PC-9 (cell line): ENCODE results near the gene GALK1.

Source experiments
- EZH2 ChIP-seq: fragments of 200-600 bp; sonication (generic); IDR thresholded peaks from 2 replicates; pipeline ENCODE4 v1.8.0; 2017; ENCODE audit warnings: antibody characterized with exemption, low read depth
- TF ChIP-seq, protein P1 (sequence below): fragments of 200-600 bp; sonication (generic); conservative IDR thresholded peaks from 2 replicates; pipeline ENCODE4 v1.6.1; 2017; ENCODE audit warnings: mixed run types, antibody characterized with exemption, mild to moderate bottlenecking, moderate library complexity

DNA sequence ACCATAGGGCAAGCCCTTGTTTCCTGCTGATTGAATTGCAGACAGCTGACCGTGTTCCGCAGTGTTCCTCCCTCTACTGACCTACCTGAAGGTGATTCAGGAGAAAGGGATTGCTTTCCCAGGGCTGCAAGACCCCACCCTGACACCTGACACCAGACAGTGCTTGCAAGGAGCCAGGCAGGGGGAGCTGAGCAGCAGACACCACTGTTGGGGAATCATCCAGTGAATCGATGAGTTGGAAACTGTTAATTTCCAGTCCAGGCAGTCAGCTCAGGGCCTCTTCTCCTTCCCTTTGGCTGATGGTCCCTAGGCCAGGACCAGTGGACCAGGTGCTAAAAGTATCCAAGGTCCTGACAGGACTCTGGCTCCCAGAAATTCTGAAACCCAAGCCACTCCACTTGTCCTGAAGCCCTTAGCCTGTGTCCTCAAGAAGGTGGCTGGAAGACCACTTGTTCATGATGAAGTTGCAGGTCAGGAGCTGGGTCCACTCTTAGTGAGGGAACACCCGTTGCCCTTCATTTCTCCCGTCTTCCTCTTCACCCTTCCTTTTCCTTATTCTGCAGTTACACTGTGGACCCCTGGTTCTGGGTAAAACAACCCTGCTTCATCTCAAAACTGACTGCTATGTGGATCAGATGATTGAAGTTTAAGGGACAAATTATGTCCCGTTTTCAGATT lies 10.1 kb upstream of the GALK1 start:
- no peak for TF ChIP-seq EZH2
- TF ChIP-seq, protein P1, sequence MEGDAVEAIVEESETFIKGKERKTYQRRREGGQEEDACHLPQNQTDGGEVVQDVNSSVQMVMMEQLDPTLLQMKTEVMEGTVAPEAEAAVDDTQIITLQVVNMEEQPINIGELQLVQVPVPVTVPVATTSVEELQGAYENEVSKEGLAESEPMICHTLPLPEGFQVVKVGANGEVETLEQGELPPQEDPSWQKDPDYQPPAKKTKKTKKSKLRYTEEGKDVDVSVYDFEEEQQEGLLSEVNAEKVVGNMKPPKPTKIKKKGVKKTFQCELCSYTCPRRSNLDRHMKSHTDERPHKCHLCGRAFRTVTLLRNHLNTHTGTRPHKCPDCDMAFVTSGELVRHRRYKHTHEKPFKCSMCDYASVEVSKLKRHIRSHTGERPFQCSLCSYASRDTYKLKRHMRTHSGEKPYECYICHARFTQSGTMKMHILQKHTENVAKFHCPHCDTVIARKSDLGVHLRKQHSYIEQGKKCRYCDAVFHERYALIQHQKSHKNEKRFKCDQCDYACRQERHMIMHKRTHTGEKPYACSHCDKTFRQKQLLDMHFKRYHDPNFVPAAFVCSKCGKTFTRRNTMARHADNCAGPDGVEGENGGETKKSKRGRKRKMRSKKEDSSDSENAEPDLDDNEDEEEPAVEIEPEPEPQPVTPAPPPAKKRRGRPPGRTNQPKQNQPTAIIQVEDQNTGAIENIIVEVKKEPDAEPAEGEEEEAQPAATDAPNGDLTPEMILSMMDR = no peak
